GM19099 (cell line): ENCODE data around the gene ARHGEF40.

Experiments
- POLR2A ChIP-seq: IDR thresholded peaks from 3 replicates; pipeline ENCODE4 v1.6.1; 2011; ENCODE audit warnings: low read depth; ENCODE audit not compliant: insufficient read length; ENCODE audit errors: extremely low read depth

Gene ARHGEF40

GRCh38 chr14:21068521-21069387, 1.4 kb upstream of the ARHGEF40 start:
- no peak for TF ChIP-seq POLR2A

GRCh38 chr14:21069388-21070082, 569 bp upstream of the ARHGEF40 start:
- TF ChIP-seq POLR2A = no peak

DNA sequence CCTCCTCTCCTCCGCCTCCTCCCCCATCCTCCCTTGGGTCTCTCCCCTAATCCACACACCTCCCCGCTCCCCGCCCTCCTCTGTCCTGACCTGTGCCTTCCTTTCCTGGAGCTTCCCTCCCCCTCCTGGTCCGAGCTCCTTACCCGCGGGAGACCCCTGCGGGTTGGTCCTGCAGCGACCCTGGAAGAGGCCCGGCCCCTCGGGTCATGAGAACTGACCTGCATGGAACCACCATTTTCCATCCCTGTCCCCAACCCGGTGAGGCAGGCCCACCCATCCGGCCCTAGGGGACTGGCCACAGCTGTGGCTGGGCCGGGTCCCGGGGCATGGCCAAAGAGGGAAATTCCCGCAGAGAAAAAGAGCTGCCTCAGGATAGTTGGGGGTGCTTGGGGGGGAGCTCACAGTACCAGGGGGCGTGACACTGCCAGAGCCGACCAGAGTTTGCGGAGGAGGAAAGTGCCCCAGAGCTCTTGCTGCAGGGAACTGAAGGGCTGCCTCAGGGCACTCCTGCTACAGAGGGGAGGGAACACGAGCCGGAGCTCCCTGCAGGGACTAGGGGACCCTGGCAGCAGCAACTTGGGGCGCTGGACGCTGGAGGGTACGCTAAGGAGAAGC, 613 bp downstream of the ARHGEF40 start:
- TF ChIP-seq POLR2A = no peak

DNA sequence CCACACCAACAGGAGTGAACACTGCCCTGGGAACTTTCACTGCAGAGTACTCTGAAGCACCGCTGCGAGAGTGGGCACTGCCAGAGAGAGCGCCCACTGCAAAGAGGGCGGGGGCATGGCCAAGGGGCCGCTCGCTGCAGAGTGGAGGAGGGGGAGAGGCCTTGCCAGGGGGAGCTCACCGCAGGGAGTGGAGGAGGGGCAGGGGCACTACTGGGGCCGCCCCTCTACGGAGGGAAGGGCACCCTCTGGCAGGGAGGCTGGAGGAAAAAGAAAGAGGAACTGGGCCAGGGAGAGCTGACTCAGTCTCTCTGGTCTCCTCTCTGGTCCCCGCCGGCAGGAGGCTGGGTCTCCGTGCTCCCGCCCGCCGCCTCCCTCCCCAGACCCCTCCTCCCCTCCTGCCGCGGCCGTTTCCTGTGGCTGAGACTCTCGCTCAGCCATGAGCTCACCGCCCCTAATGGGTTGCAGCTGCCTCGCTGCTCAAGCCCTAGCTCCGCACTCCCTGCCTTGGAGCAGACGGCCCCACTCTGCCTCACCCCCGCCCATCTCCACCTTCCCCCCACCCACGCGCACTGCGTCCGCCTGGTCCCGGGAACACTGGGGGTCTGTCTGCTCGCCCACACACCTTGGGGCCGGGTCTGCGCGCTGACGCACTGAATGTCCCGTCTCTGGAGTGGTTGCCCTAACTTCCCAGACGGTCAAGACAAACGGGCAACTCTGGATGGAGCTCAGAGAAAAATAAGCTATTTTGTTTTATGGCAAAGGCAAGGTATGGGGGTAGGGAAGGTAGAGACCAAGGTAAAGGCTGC, 1.3 kb downstream of the ARHGEF40 start:
- no peak for TF ChIP-seq POLR2A

GRCh38 chr14:21072031-21072473, 1.9 kb downstream of the ARHGEF40 start:
- no peak for TF ChIP-seq POLR2A

DNA sequence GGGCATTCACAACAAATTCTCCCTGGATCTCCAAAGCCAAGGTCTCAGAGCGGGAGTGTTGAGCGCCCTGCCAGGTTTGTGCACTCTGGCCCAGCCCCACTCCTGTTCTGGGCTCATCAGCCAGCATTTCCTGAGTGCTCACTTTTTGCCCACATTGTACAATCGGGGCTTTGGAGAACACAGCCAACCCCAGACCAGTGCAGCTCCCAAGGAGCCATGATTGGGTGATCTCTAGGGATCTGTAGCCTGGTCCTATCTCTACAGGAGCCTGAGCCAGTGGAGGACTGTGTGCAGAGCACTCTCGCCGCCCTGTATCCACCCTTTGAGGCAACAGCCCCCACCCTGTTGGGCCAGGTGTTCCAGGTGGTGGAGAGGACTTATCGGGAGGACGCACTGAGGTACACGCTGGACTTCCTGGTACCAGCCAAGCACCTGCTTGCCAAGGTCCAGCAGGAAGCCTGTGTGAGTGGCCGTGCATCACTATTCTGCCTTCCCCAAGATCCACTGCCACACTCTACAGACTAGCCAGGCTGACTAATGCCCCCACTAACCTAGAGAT, 2.8 kb downstream of the ARHGEF40 start:
- no peak for TF ChIP-seq POLR2A

DNA sequence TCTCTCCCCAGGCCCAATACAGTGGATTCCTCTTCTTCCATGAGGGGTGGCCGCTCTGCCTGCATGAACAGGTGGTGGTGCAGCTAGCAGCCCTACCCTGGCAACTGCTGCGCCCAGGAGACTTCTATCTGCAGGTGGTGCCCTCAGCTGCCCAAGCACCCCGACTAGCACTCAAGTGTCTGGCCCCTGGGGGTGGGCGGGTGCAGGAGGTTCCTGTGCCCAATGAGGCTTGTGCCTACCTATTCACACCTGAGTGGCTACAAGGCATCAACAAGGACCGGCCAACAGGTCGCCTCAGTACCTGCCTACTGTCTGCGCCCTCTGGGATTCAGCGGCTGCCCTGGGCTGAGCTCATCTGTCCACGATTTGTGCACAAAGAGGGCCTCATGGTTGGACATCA, 3.8 kb downstream of the ARHGEF40 start:
- no peak for TF ChIP-seq POLR2A

DNA sequence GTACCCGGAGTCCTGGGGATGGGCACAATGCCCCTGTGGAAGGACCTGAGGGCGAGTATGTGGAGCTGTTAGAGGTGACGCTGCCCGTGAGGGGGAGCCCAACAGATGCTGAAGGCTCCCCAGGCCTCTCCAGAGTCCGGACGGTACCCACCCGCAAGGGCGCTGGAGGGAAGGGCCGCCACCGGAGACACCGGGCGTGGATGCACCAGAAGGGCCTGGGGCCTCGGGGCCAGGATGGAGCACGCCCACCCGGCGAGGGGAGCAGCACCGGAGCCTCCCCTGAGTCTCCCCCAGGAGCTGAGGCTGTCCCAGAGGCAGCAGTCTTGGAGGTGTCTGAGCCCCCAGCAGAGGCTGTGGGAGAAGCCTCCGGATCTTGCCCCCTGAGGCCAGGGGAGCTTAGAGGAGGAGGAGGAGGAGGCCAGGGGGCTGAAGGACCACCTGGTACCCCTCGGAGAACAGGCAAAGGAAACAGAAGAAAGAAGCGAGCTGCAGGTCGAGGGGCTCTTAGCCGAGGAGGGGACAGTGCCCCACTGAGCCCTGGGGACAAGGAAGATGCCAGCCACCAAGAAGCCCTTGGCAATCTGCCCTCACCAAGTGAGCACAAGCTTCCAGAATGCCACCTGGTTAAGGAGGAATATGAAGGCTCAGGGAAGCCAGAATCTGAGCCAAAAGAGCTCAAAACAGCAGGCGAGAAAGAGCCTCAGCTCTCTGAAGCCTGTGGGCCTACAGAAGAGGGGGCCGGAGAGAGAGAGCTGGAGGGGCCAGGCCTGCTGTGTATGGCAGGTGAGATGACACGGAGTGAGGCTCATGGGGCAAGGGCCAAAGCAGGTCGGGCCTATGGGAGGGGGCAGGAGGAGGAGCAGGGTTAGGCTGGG, 4.5 kb downstream of the ARHGEF40 start:
- no peak for TF ChIP-seq POLR2A

DNA sequence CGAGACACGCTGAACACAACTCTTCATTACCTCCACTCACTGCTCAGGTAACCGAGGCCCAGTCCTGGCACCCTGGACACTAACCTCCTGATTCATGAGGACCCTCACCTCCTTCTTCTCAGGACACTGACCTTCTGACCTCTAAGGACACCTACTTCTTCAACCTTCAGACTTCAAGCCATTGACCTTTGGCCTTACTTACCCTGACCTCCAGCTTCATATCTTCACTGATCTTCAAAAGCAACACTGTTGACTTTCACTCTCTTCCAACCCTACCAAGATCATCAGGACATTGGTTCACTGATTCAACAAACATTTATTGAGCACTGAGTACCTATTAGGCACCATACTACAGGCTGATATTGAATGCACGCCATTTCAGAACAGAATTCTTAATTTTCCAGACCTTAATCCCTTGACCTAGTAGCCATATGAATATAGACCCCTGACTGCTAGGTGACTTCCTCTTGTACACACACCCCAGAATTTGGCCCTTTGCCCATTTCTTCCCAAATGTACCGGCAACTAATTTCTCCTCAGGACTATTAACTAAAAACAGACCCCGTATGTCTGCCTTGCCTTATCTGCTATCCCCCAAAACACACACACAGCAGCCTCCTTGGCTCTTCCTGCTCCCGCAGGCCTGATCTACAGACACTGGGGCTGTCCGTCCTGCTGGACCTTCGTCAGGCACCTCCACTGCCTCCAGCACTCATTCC, 5.8 kb downstream of the ARHGEF40 start:
- no peak for TF ChIP-seq POLR2A

- no peak for TF ChIP-seq POLR2A
These were observed 7.6 kb downstream of the ARHGEF40 start for GRCh38 chr14:21077672-21078071.

- TF ChIP-seq POLR2A = no peak
These were observed 8.2 kb downstream of the ARHGEF40 start for GRCh38 chr14:21078287-21078686.

- TF ChIP-seq POLR2A = no peak
These were observed 8.6 kb downstream of the ARHGEF40 start for GRCh38 chr14:21078726-21079125.
